GM12878 (cell line): ENCODE data around the gene LCLAT1. TPM values are rescaled to one million over a fixed set of nuclear protein-coding genes. Genes with fewer than 3 reads are reported as not detected.

Experiments used
- ATAC-seq: fragments of 200-7000 bp; cut with Tn5 transposase; 3 replicates; pipeline ENCODE4 v1.9.1; 2020; ENCODE audit warnings: mild to moderate bottlenecking, moderate library complexity
- BruUV-seq: library from RNA; stranded (reverse); fragments of 400-500 nt; replicated peaks from 2 replicates; lab custom pipeline; 2021; lab: Mats Ljungman, UMichigan
- CTCF ChIA-PET: fragments of 300-600 bp; sonication (Branson Sonifier 250); formaldehyde crosslinking; extraction: SDS; loops from one replicate; lab custom pipeline; 2021; ENCODE audit warnings: inconsistent platforms; lab: Yijun Ruan, JAX
- POLR2A ChIA-PET: fragments of 350-600 bp; formaldehyde crosslinking; extraction: SDS; loops from one replicate; lab custom pipeline; 2021; ENCODE audit warnings: inconsistent platforms; lab: Charles Lee
- RAD21 ChIA-PET: fragments of 300-600 bp; sonication (Branson Sonifier 250); formaldehyde crosslinking; loops from one replicate; lab custom pipeline; 2023; ENCODE audit warnings: antibody characterized with exemption; ENCODE audit not compliant: unreplicated experiment; lab: Charles Lee
- SMC1A ChIA-PET: fragments of 300-600 bp; sonication (Branson Sonifier 250); formaldehyde crosslinking; loops from one replicate; lab custom pipeline; 2023; ENCODE audit not compliant: unreplicated experiment, uncharacterized antibody; lab: Charles Lee
- DNase-seq: peaks from one replicate; pipeline ENCODE4 v3.0.0-alpha.2; 2011; ENCODE audit warnings: low read depth, low spot score
- FAIRE-seq: peaks from 3 replicates; lab custom pipeline; 2011; peaks lifted over from hg19 to GRCh38; lab: Jason Lieb, UNC
- H2AFZ ChIP-seq: 2 replicates; pipeline ENCODE4 v1.6.0; 2011; ENCODE audit warnings: low read depth, low read length, control low read depth; ENCODE audit not compliant: control insufficient read depth
- H3K27ac ChIP-seq: 2 replicates; pipeline ENCODE4 v1.5.1; 2011; ENCODE audit warnings: control low read depth; ENCODE audit not compliant: control insufficient read depth, insufficient read depth
- H3K27me3 ChIP-seq, 2 experiments: replicated peaks in 1 of 2; 2 replicates each; pipeline versions ENCODE4 v1.6.0 to v1.6.1; 2011; ENCODE audit warnings: low read length in 1 of 2; ENCODE audit not compliant: control insufficient read depth in 2 of 2, insufficient read depth in 2 of 2
- H3K36me3 ChIP-seq, 2 experiments: 2 replicates each; pipeline ENCODE4 v1.5.1; 2011; ENCODE audit warnings: low read length in 1 of 2; ENCODE audit not compliant: control insufficient read depth in 2 of 2, insufficient read depth in 2 of 2
- H3K4me1 ChIP-seq: 2 replicates; pipeline ENCODE4 v1.6.1; 2011; ENCODE audit warnings: mild to moderate bottlenecking, low read length, moderate library complexity, mixed read lengths; ENCODE audit not compliant: control insufficient read depth, insufficient read depth
- H3K4me2 ChIP-seq: 2 replicates; pipeline ENCODE4 v1.6.0; 2011; ENCODE audit warnings: control low read depth; ENCODE audit not compliant: control insufficient read depth, insufficient read depth
- H3K4me3 ChIP-seq: fragments of 200-600 bp; sonication (generic); 2 replicates; pipeline ENCODE4 v1.5.1; 2016
- H3K79me2 ChIP-seq: 2 replicates; pipeline ENCODE4 v1.6.0; 2011; ENCODE audit warnings: low read length; ENCODE audit not compliant: control insufficient read depth, insufficient read depth
- H3K9ac ChIP-seq: 2 replicates; pipeline ENCODE4 v1.8.0; 2011; ENCODE audit warnings: low read length, control low read depth, mixed read lengths; ENCODE audit not compliant: control insufficient read depth, insufficient read depth
- H3K9me3 ChIP-seq: replicated peaks from 3 replicates; pipeline ENCODE4 v1.5.1; 2011; ENCODE audit warnings: mild to moderate bottlenecking, low read length; ENCODE audit not compliant: control insufficient read depth, insufficient read depth
- H4K20me1 ChIP-seq: 2 replicates; pipeline ENCODE4 v1.6.0; 2011; ENCODE audit not compliant: control insufficient read depth, insufficient read depth
- EED ChIP-seq: sonication (generic); IDR thresholded peaks from 2 replicates; pipeline ENCODE4 v1.6.1; 2016; ENCODE audit warnings: antibody characterized with exemption, low read depth
- EGR1 ChIP-seq, 2 experiments: IDR thresholded peaks; 1 replicate in 1 of 2; 2 replicates in 1 of 2; pipeline ENCODE4 v1.6.1; 2011 to 2012; ENCODE audit warnings: low read depth in 2 of 2, low read length in 2 of 2, borderline replicate concordance in 1 of 2, mild to moderate bottlenecking in 1 of 2, moderate library complexity in 1 of 2
- IKZF2 ChIP-seq, 2 experiments: fragments of 450-650 bp; IDR thresholded peaks; 2 replicates each; pipeline ENCODE4 v1.6.1; 2017; ENCODE audit warnings: mild to moderate bottlenecking in 2 of 2, moderate library complexity in 2 of 2
- IRF4 ChIP-seq: IDR thresholded peaks from 2 replicates; pipeline ENCODE4 v1.6.1; 2011; ENCODE audit warnings: low read depth, low read length
- POLR2AphosphoS2 ChIP-seq: IDR thresholded peaks from 2 replicates; pipeline ENCODE4 v1.6.1; 2011; ENCODE audit warnings: low read depth, mild to moderate bottlenecking, low read length, improper control_type of control experiment, moderate library complexity
- RAD51 ChIP-seq: fragments of 450-650 bp; IDR thresholded peaks from 2 replicates; pipeline ENCODE4 v1.6.1; 2016; ENCODE audit warnings: moderate library complexity, mild to moderate bottlenecking, inconsistent platforms
- RFX5 ChIP-seq: IDR thresholded peaks from 2 replicates; pipeline ENCODE4 v1.6.1; 2011; ENCODE audit warnings: low read depth, low read length, improper control_type of control experiment
- SKIL ChIP-seq: fragments of 450-650 bp; IDR thresholded peaks from 2 replicates; pipeline ENCODE4 v1.6.1; 2017; ENCODE audit warnings: mild to moderate bottlenecking, low read depth, inconsistent platforms; ENCODE audit not compliant: poor library complexity, severe bottlenecking
- SRF ChIP-seq, 2 experiments: IDR thresholded peaks; 2 replicates each; pipeline ENCODE4 v1.6.1; 2011; ENCODE audit warnings: low read depth in 2 of 2, low read length in 2 of 2, mild to moderate bottlenecking in 1 of 2, moderate library complexity in 1 of 2
- TARDBP ChIP-seq: IDR thresholded peaks from 2 replicates; pipeline ENCODE4 v1.6.1; 2016; ENCODE audit warnings: borderline replicate concordance
- WRNIP1 ChIP-seq: IDR thresholded peaks from 2 replicates; pipeline ENCODE4 v1.6.1; 2011; ENCODE audit warnings: low read depth, low read length, improper control_type of control experiment, borderline replicate concordance
- YBX1 ChIP-seq: fragments of 450-650 bp; IDR thresholded peaks from 2 replicates; pipeline ENCODE4 v1.6.1; 2016; ENCODE audit warnings: antibody characterized with exemption
- ZZZ3 ChIP-seq: IDR thresholded peaks from 2 replicates; pipeline ENCODE4 v1.6.1; 2011; ENCODE audit warnings: low read depth; ENCODE audit not compliant: control insufficient read depth, insufficient read length
- WGBS: methylation state at CpG from one replicate; pipeline ENCODE4 v1.1.6; 2016; ENCODE audit warnings: low lambda C conversion rate; ENCODE audit not compliant: insufficient replicate concordance, insufficient coverage; ENCODE audit errors: missing lambda C conversion rate; 5-methylcytosine and 5-hydroxymethylcytosine counted together
- in situ Hi-C: fragments of 300-500 bp; cut with MboI; formaldehyde crosslinking; loops from 9 replicates; pipeline ENCODE4 v1.14.3; 2018; ENCODE audit warnings: mixed read lengths
- intact Hi-C: fragments of 100-400 bp; cut with micrococcal nuclease; formaldehyde crosslinking; loops from one replicate; pipeline ENCODE4 v1.14.2; 2022; ENCODE audit not compliant: unreplicated experiment
- polyA plus RNA-seq, 11 experiments: library from polyadenylated mRNA; depleted of rRNA in 4 of 11; unstranded in 6 of 11; stranded (reverse) in 5 of 11; fragments of >200 nt; fragmentation: Nextera tagmentation in 4 of 11; fragmentation: Illumina TruSeq in 1 of 11; extraction: Ambion mirVana in 4 of 11; extraction: Trizol in 1 of 11; gene quantifications; 1 replicate in 1 of 11; 2 replicates in 10 of 11; pipeline versions ENCODE4 v1.2.1 to v1.2.3, GENCODE V29; 2011 to 2016; ENCODE audit warnings: inconsistent platforms in 2 of 11, missing spikeins in 2 of 11, low read depth in 1 of 11
- total RNA-seq, 4 experiments: library from RNA; depleted of rRNA in 3 of 4; stranded (reverse); fragments of >200 nt in 3 of 4; fragmentation: Illumina TruSeq in 1 of 4; extraction: Trizol in 1 of 4; gene quantifications; 2 replicates each; pipeline versions ENCODE4 v1.2.1 to v1.2.3, GENCODE V29; 2013 to 2021
- TF ChIP-seq, protein P1 (sequence below): IDR thresholded peaks from 2 replicates; pipeline ENCODE4 v1.6.1; 2012; ENCODE audit warnings: low read length, inconsistent platforms
- TF ChIP-seq, protein P2 (sequence below): IDR thresholded peaks from 2 replicates; pipeline ENCODE4 v1.6.1; 2011; ENCODE audit warnings: borderline replicate concordance, low read depth, mild to moderate bottlenecking, moderate library complexity, mixed read lengths, low read length; ENCODE audit not compliant: insufficient read depth; ENCODE audit errors: extremely low read length

Gene LCLAT1
- total and polyA plus RNA-seq, 10 of the 15 experiments (the other 5 are each of a cell fraction or from before 2014, with no cell fraction given), result 8.1 to 33.0 (median 15.9) TPM

GRCh38 chr2:30684026-30684425 lies 237.0 kb downstream of the LCLAT1 start:
- Histone ChIP-seq H3K27ac (no peak overlapping the region), H3K79me2 (no peaks in the 10 kb centered on the region), H3K4me3 (no peak overlapping the region), H2AFZ (no peak overlapping the region), H3K27me3 (no peaks in the 10 kb centered on the region), H3K9ac (no peak overlapping the region), H3K4me1 (no peaks in the 10 kb centered on the region), H4K20me1 (no peaks in the 10 kb centered on the region), H3K4me2 (no peak overlapping the region), H3K36me3 (no peaks in the 10 kb centered on the region), H3K9me3 (no peaks in the 10 kb centered on the region; the same call in 2 of the 3 replicates)
- in situ Hi-C loops (no loop called here), intact Hi-C loops (no loop called here)
- FAIRE-seq (peak; percentile 23), DNase-seq (no peak), ATAC-seq (no peak)
- TF ChIP-seq WRNIP1 (no peak), POLR2AphosphoS2 (no peak), IRF4 (no peak), TARDBP (no peak), YBX1 (no peak), EGR1 (IDR thresholded peaks at IDR 0.05; ENCODE audit: borderline replicate concordance in 1 of 2, low read depth in 2 of 2, low read length in 2 of 2) (no peak), RAD51 (no peak), IKZF2 (IDR thresholded peaks at IDR 0.05) (no peak), SRF (IDR thresholded peaks at IDR 0.05; ENCODE audit: low read depth in 2 of 2, low read length in 2 of 2) (no peak), ZZZ3 (no peak), RFX5 (no peak), SKIL (no peak), EED (no peak)
- TF ChIP-seq, protein P1, sequence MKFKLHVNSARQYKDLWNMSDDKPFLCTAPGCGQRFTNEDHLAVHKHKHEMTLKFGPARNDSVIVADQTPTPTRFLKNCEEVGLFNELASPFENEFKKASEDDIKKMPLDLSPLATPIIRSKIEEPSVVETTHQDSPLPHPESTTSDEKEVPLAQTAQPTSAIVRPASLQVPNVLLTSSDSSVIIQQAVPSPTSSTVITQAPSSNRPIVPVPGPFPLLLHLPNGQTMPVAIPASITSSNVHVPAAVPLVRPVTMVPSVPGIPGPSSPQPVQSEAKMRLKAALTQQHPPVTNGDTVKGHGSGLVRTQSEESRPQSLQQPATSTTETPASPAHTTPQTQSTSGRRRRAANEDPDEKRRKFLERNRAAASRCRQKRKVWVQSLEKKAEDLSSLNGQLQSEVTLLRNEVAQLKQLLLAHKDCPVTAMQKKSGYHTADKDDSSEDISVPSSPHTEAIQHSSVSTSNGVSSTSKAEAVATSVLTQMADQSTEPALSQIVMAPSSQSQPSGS, result no peak
- TF ChIP-seq, protein P2, sequence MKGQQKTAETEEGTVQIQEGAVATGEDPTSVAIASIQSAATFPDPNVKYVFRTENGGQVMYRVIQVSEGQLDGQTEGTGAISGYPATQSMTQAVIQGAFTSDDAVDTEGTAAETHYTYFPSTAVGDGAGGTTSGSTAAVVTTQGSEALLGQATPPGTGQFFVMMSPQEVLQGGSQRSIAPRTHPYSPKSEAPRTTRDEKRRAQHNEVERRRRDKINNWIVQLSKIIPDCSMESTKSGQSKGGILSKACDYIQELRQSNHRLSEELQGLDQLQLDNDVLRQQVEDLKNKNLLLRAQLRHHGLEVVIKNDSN, result no peak
- SMC1A ChIA-PET, result interaction anchor here (1.4 kb wide), 1 partner anchor 10 kb away, joined by 3 read pairs; no protein-coding TSS in a partner anchor
- no TSS peak for BruUV-seq
- RAD21 ChIA-PET, result interaction anchor here (1.1 kb wide), 1 partner anchor 476 kb away, joined by 3 read pairs; no protein-coding TSS in a partner anchor
- POLR2A ChIA-PET, result no interaction called here
- WGBS, result 42% methylated on average over 8 of the region's 8 CpGs
- CTCF ChIA-PET, result interaction anchor here (0.6 to 0.9 kb wide), 2 partner anchors 30 to 519 kb away, joined by 3 read pairs; no protein-coding TSS in a partner anchor
